KBM-7 (cell line): Measurements from ENCODE around the gene POM121L2.

Experiments
- DNase-seq: peaks from one replicate; pipeline ENCODE4 v3.0.0-alpha.2; 2015
- in situ Hi-C: fragments of 300-500 bp; cut with MboI; formaldehyde crosslinking; loops from 2 replicates; pipeline ENCODE4 v1.14.3; 2020; ENCODE audit warnings: low sequenced_read_pairs, low pct_unique_long_range_greater_than_20kb, mixed read lengths

The POM121L2 gene

DNA sequence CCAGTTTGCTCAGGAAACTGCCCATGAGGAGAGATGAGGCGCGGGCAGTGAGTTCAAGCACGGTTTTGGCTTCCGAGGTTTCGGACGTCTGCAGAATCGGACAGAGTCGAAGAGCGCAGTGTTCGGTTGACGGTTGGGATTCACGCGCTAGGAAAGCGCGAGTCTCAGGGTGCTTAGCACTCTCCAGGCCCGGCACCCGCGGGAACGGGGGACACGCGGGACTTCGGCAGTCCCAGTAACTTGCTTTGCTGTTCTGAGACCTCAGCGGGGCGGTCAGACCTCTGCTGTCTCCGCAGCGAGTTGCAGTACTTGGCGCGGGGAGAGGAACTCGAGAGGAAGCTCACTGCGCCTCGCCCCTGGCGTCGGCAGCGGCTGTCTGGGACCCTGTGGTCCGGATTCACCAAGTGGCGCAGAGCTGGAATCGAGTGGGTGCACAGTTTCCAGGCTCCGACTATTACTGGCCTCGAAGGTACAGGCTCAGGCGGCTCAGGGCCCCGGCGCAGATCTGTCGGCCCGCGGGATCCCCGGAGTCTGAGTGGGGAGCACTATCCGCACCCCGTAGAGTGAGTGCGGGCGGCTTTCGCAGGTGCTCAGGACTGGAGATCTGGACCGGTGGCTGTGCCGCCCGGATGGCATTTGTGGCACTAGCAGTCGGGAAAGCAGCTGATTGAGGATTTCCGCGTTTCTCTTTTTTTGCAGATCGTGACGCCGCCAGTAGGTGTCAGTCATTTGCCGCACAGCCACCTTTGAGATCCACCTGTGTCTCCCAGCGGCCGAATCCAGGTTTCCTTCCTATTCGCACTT is at the start of gene POM121L2:
POM121L2 (minus strand) TSS at position 128 of the 804 bp plus-strand sequence; CDS start at position 25, 103 bp downstream.
- in situ Hi-C loops = no loop called here
- DNase-seq = peak; percentile 11

- in situ Hi-C loops = no loop called here
- no peak for DNase-seq
Measured at GRCh38 chr6:27359231-27359630, 47.2 kb upstream of the POM121L2 start.

GRCh38 chr6:27358786-27359185 is 46.7 kb upstream of the POM121L2 start:
- no peak for DNase-seq
- in situ Hi-C loops = no loop called here

GRCh38 chr6:27352850-27353249 is 40.8 kb upstream of the POM121L2 start:
- no peak for DNase-seq
- in situ Hi-C loops = no loop called here

DNA sequence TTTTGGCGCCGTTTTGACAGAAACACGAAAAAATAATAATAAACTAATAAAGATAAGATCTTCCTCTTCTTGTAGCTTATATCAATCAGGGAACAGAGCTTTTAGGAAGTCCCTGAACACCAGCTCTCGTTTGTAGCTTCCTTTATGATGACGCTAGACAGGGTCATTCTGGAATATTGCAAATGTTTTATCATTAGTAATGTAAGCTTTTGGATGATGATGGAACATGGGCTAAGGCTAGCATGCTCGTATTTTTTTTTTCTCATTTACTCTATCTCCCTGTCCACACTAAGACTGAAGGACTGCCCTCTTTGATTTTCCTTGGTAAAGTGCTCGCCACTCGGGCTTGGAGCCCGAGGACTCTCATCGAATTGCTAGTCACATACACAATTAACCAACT is 22.1 kb upstream of the POM121L2 start:
- DNase-seq = no peak
- in situ Hi-C loops = no loop called here

DNA sequence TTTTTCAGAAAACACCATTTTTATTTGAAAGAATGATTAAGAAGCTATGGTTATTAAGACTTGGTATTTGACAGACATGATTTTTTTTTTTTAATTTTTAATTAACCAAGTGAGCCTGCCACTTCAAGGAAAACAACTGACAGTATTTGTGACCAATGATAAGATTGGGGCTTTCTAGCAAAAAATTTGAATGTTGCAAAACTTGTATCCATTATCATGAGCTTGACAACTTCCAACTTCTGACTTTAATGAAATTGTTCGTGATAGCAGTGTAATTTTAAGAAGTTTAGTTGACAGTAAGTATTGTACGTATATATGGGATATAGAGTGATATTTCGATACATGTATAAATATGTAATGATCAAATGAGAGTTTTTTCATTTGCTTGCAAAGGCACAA is 21.6 kb upstream of the POM121L2 start:
- DNase-seq = no peak
- in situ Hi-C loops = no loop called here

DNA sequence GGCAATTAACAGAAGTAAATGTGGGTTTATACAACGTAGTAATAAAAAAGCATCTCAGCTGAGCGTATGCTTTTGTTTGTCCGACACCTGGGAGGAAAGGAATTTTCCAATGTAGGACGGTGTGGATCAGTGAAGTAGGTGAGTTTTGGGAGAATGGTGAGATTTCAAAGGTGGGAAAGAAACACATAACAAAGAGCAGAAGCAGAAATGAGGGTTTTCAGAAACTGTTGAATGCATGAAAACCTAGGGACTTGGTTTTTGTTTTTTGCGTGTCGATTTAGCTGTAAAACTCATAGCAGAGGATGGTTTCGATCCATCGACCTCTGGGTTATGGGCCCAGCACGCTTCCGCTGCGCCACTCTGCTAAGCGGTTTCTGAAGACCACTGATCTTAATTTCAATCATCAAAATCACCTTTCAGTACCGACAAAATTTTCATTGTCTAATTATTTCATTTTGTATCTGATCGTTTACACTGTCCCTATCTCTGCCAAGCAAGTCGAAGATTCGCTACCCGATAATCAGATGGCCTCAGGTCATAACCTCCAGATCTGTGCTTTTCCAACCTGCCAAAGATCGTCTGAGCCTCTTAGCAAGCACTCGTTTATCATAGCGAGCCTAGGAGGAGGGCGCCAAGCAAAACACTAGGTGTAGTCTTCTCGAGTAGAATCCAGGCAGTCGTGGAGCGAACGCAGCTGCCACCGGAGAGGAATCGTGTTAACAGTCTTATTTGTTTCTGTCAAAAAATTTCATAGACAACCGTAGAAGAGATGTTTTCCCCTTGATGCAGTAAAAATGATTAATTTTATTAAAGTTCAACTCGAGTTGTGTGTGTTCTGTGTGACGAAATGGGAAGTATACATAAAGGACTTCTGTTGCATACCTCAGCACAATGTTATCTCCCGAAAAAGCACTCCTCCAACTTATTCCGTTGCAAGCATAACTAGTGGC is 20.9 kb upstream of the POM121L2 start:
- in situ Hi-C loops = no loop called here
- peak; percentile 81 for DNase-seq

- in situ Hi-C loops = no loop called here
- DNase-seq = no peak
Measured at GRCh38 chr6:27327023-27327738, 15.1 kb upstream of the POM121L2 start.

GRCh38 chr6:27321901-27322300 is 9.8 kb upstream of the POM121L2 start:
- no peak for DNase-seq
- in situ Hi-C loops = no loop called here

- no peak for DNase-seq
- in situ Hi-C loops = no loop called here
Measured at GRCh38 chr6:27321370-27321769, 9.3 kb upstream of the POM121L2 start.

DNA sequence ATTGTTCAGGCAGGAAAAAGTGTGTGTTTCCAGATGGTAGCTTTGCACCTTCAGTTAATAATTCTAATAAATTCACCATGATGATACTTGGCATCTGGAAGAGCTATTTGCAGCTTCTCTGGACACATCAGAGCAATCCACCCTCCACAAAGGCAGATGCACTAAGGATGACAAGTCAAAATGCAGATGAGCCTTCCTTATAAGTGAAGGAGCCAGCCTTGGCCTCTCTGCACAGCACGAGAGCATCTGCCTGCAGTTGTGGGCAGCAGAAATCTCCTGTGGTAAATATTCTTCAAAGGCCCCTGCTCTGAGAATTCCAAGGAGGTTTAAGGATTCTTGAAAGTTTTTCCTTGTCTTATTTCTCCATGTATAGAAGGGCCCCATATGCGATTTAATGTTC is 6.9 kb upstream of the POM121L2 start:
- no peak for DNase-seq
- in situ Hi-C loops = no loop called here

DNA sequence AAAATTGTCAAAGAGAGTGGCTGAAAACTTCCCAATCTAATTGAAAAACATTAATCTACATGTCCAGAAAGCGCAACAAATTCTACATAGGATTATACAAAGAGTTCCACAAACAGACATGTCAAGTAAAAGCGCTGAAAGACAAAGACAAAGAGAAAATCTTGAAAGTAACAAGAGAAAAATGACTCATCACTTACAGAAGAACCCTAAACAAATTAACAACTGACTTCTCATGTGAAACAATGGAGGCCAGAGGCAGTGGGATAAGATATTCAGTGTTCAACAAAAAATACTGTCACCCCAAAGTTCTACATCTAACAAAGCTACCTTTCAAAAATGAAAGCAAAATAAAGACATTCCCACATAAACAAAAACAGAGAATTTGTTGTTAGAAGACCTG is 2.0 kb upstream of the POM121L2 start:
- DNase-seq = no peak
- in situ Hi-C loops = no loop called here

- in situ Hi-C loops = no loop called here
- no peak for DNase-seq
Measured at GRCh38 chr6:27312950-27313271, 838 bp upstream of the POM121L2 start.

DNA sequence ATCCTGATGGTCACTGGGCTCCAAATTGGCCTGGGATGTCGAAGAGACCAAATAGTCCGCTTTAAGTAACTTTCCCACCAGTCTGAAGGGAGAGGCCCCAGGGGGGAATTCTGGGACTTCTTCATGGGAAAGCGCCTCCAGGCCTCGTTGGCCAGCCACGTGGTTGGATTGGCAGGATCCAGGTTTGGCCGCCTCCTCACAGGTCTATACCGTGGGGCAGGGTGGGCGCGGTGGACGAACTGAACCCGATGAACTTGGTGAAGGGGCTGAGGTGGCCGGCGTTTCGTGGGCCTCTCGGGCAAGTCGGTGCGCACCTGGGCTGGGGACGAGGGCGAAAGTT is 297 bp downstream of the POM121L2 start:
- DNase-seq = no peak
- in situ Hi-C loops = no loop called here

GRCh38 chr6:27303613-27304272 is 8.3 kb downstream of the POM121L2 start:
- no peak for DNase-seq
- in situ Hi-C loops = no loop called here

DNA sequence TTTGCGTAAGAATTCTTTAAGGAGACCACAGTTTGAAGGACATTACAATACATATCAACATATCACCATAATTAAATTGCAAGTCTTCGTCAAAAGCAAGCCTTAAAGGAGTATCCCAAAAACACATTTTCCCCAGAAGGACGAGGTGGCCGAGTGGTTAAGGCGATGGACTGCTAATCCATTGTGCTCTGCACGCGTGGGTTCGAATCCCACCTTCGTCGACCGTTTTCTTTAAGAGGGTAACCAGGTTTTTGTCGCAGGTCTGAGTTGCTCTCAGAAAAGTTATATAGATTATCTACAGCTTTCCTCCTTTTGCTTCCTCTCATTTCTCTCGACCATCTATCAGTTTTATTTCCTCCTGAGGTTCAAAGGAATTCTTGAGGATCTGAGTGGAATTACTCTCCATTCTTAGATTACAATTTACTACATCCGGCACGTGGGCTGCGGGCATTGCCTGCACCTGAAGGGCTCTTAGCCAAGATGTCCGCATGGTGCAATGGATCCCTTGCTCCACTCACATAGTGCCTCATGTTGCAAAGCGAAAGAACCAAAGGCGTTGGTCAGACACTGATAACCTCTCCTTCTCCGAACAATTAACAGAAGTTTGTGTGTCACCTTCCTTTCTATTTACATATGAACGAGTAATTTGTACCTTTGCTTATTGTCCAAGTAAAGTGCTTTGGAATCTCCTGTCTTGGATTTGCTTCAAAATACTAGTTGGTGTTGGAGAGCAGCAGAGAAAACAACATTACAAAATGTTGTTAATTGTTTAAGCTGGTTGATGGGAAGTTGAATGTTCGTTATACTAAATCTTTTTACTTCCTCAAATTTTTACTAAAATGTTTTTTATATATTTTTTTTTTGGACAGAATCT is 14.0 kb downstream of the POM121L2 start:
- no peak for DNase-seq
- in situ Hi-C loops = no loop called here

- no peak for DNase-seq
- in situ Hi-C loops = no loop called here
Measured at GRCh38 chr6:27297484-27297856, 14.6 kb downstream of the POM121L2 start.

DNA sequence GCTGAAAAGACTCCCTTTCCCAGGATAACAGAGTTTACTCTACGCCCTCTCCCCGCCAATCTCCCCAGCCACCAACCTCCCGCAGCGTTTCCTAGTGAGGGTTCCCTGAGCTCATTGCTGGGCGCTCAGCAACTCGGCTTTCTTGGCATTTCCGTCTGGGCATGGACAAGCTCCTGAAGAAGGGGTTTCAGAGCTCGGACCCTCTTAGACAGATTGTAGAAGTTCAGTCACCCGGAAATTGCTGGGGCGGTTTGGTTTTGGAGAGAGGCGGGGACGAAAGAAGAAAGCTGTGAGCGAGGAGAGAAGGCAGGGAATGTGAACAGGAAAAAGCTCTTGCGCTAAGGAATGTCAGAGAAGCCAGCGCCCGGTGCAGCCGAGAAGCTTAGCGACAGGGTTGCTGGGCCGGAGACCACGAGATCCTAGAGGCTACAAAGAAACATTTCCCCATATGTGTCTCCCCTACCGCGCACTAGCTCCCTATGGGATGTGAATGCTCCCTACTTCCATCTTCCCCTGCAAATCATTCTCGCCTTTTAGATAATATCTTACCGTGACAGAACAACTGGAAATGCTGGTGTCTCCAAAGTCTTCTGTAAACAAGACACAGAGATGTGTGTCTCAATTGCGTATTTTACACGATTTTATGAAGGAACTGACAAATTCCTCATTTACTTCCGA is 15.8 kb downstream of the POM121L2 start:
- in situ Hi-C loops = no loop called here
- DNase-seq = no peak
